Adrenal gland (tissue), 5 donors: ENCODE measurements around the gene SIAE.

ENCODE experiments used
- CTCF ChIP-seq, 6 experiments: fragments of 450-650 bp in 4 of 6; fragments of 200-600 bp in 2 of 6; sonication (generic) in 1 of 6; IDR thresholded peaks; 1 replicate in 5 of 6; 2 replicates in 1 of 6; pipeline versions ENCODE4 v1.5.1 to v1.8.0; 2016 to 2021; ENCODE audit warnings: antibody characterized with exemption in 6 of 6, mild to moderate bottlenecking in 2 of 6, moderate library complexity in 1 of 6
- POLR2A ChIP-seq, 2 donors: fragments of 450-650 bp; IDR thresholded peaks; one replicate each; pipeline ENCODE4 v1.6.1; 2017; ENCODE audit warnings: antibody characterized with exemption in 2 of 2, mild to moderate bottlenecking in 2 of 2, moderate library complexity in 1 of 2
- donor health status: DM: no; HTN: no; CAD: no.

- TF ChIP-seq CTCF (IDR thresholded peaks at IDR 0.05) (no peak), POLR2A (IDR thresholded peaks at IDR 0.05) (no peak)
These were observed 80.9 kb downstream of the SIAE start for GRCh38 chr11:124592627-124593026.
